Cortex of kidney (tissue), 1 donor: ENCODE results near the gene PIEZO1.
"Not testable (repeated sequence)": the region's sequence is repeated elsewhere in the genome, so short reads cannot be mapped to it uniquely, and the experiment has no call there.

Experiments
- DNase-seq: peaks from one replicate; lab custom pipeline; 2025; lab: John Stamatoyannopoulos, UW

PIEZO1 gene

DNA sequence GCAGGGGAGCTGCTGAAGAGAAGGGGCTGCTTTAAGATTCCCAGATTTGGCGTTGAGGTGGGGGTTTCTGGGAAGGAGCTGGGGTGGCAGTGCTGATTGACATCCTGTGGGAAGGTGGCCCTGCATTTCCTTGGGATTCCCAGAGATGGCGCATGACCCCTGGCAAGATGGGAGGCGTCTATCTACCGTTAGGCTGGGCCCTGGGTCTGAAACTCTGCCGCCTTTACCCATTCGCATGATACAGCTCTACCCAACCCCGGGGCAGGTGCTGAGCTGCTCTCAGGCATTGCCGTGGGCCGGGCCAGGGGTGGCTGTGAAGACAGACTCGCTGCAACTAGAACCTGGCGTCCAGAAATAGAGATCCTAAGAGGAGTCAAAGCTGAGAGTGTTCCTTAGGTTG is 112.2 kb downstream of the PIEZO1 start:
- no peak for DNase-seq

DNA sequence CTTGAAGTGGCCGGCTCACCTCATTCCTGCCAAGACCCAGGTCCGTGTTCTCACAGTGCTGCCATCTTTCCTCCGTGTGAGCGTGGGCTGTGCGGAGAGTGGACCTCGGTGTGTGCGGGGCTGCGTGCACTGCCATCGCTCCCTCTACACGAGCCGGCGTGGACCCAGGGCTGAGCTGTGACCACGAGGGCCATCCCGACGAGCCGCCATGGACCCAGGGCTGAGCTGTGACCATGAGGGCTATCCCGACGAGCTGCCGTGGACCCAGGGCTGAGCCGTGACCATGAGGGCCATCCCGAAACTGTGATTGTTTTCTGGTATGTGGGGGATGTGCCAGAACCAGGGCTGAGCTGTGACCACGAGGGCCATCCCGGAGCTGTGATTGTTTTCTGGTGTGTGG is 113.2 kb downstream of the PIEZO1 start:
- DNase-seq = no peak

DNA sequence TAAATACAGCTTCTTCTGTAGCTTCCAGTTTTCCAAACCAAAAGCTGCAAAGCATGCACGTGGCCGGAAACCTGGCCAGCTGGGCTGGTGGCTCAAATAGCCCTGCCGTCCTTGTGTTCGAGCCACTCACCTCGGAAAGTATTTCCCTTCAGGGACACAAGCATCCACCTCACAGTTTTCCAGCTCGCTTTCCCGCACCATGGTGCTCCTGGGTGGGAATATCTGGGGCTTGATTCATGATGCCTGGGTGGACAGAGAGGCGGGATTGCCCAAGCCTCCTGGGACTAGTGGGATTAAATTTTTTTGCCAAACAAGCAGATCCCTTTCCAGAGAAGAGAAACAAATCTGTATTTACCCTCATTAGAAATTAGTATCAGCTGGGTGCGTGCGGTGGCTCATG is 115.0 kb downstream of the PIEZO1 start:
- no peak for DNase-seq

DNA sequence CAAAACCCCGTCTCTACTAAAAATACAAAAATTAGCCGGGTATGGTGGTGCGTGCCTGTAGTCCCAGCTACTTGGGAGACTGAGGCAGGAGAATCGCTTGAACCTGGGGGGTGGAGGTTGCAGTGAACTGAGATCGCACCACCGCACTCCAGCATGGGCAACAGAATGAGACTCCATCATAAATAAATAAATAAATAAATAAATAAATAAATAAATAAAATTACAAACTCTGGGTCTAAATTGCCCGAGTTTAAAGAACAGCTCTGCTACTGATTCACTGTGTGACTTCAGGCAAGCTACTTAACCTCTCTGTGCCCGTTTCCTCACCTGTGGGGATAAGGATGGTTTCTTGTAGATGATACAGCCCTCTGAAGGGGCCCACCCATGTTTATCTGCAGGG is 115.5 kb downstream of the PIEZO1 start:
- DNase-seq = not testable (repeated sequence)

DNA sequence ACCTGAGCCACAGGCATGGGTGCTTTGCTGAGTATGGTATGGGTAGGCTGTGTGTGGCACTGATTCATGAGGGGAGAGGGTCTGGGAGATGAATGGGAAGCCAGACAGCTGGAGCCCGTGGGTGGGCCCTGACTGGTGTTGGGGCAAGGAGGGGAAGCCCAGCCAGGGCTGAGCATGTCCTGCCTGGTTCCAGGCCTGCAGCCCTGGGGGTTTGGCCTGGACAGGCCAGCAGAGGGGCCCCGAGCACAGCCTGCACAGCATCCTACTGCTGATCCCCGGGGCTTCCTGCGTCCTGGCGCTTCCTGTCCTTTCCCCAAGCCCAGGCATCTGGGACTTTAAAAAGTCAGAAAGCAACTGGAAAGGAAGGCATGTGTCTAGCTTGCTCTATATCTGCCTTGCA is 117.6 kb downstream of the PIEZO1 start:
- DNase-seq = no peak

DNA sequence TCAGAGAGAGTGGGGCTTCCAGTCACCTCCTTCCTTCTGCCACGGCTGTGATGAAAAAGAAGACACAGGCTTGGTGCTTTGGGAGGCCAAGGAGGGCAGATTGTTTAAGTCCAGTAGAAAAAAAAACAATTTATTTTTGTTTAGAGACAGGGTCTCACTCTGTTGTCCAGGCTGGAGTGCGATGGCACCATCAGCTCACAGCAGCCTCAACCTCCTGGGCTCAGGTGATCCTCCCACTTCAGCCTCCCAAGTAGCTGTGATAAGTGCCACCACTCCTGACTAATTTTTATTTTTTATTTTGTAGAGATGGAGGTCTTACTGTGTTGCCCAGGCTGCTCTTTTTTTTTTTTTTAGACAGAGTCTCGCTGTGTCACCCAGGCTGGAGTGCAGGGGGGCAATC is 119.5 kb downstream of the PIEZO1 start:
- no peak for DNase-seq
